H1 (cell line): ENCODE measurements around the gene PPP2R2B.

Source experiments
- ATF3 ChIP-seq: IDR thresholded peaks from 2 replicates; pipeline ENCODE4 v1.6.1; 2011; ENCODE audit warnings: low read depth, mild to moderate bottlenecking, low read length; ENCODE audit not compliant: insufficient read depth
- BRCA1 ChIP-seq: IDR thresholded peaks from 2 replicates; pipeline ENCODE4 v1.6.1; 2012; ENCODE audit warnings: low read depth, low read length, improper control_type of control experiment
- CHD7 ChIP-seq: fragments of 300-600 bp; sonication (generic); IDR thresholded peaks from 2 replicates; pipeline ENCODE4 v1.7.1; 2012; ENCODE audit warnings: low read length, moderate library complexity, mild to moderate bottlenecking, inconsistent platforms; ENCODE audit not compliant: insufficient replicate concordance
- CTCF ChIP-seq, 3 experiments: IDR thresholded peaks; 1 replicate in 2 of 3; 2 replicates in 1 of 3; pipeline versions ENCODE4 v1.5.1 to v1.6.1; 2011; ENCODE audit warnings: low read length in 3 of 3, mild to moderate bottlenecking in 3 of 3, inconsistent platforms in 2 of 3, low read depth in 1 of 3, moderate library complexity in 1 of 3; ENCODE audit not compliant: insufficient read depth in 1 of 3; ENCODE audit errors: control extremely low read depth in 1 of 3
- EP300 ChIP-seq, 2 experiments: IDR thresholded peaks; 1 replicate in 1 of 2; 2 replicates in 1 of 2; pipeline ENCODE4 v1.6.1; 2011 to 2012; ENCODE audit warnings: low read depth in 2 of 2, low read length in 2 of 2, mild to moderate bottlenecking in 2 of 2, borderline replicate concordance in 1 of 2, inconsistent platforms in 1 of 2, moderate library complexity in 1 of 2
- POLR2A ChIP-seq, 2 experiments: IDR thresholded peaks; 1 replicate in 1 of 2; 2 replicates in 1 of 2; pipeline ENCODE4 v1.6.1; 2011; ENCODE audit warnings: low read depth in 2 of 2, low read length in 2 of 2, mild to moderate bottlenecking in 2 of 2; ENCODE audit errors: control extremely low read depth in 1 of 2
- SP2 ChIP-seq: IDR thresholded peaks from 2 replicates; pipeline ENCODE4 v1.6.1; 2012; ENCODE audit warnings: mild to moderate bottlenecking, low read length, inconsistent platforms
- TCF12 ChIP-seq: IDR thresholded peaks from 2 replicates; pipeline ENCODE4 v1.6.1; 2011; ENCODE audit warnings: low read depth, mild to moderate bottlenecking, low read length

- TF ChIP-seq CTCF (IDR thresholded peaks at IDR 0.05; ENCODE audit: control extremely low read depth in 1 of 3, insufficient read depth in 1 of 3, low read depth in 1 of 3, low read length in 3 of 3) (no peak), CHD7 (no peak), ATF3 (no peak), POLR2A (IDR thresholded peaks at IDR 0.05; ENCODE audit: control extremely low read depth in 1 of 2, low read depth in 2 of 2, low read length in 2 of 2) (no peak), SP2 (no peak), EP300 (IDR thresholded peaks at IDR 0.05; ENCODE audit: borderline replicate concordance in 1 of 2, low read depth in 2 of 2, low read length in 2 of 2) (no peak), TCF12 (no peak), BRCA1 (no peak)
These were observed 38.5 kb downstream of the PPP2R2B start for GRCh38 chr5:146840016-146840415.
